ENCODE measurements around the gene DBX2.
"Not testable (repeated sequence)": the region's sequence is repeated elsewhere in the genome, so short reads cannot be mapped to it uniquely, and the experiment has no call there.

The DBX2 gene

GRCh38 chr12:45010059-45010458 is 40.8 kb downstream of the DBX2 start:
- DNase-seq (ENCODE audit: low read depth in 2 of 2) = no peak

GRCh38 chr12:45008211-45008610 is 42.7 kb downstream of the DBX2 start:
- DNase-seq (ENCODE audit: low read depth in 2 of 2) = no peak

- DNase-seq (ENCODE audit: low read depth in 2 of 2) = no peak
Observed at GRCh38 chr12:44999355-44999754, 51.5 kb downstream of the DBX2 start.

- no peak for DNase-seq (ENCODE audit: low read depth in 2 of 2)
Observed at GRCh38 chr12:44993161-44993560, 57.7 kb downstream of the DBX2 start.

GRCh38 chr12:44984863-44985262 is 66.0 kb downstream of the DBX2 start:
- DNase-seq (ENCODE audit: low read depth in 2 of 2) = not testable (repeated sequence)

- no peak for DNase-seq (ENCODE audit: low read depth in 2 of 2)
Observed at GRCh38 chr12:44979918-44980317, 71.0 kb downstream of the DBX2 start.

GRCh38 chr12:44976246-44976645 is 74.7 kb downstream of the DBX2 start:
- DNase-seq (ENCODE audit: low read depth in 2 of 2) = no peak

- DNase-seq (ENCODE audit: low read depth in 2 of 2) = no peak
Observed at GRCh38 chr12:44972746-44973421, 78.0 kb downstream of the DBX2 start.

- no peak for DNase-seq (ENCODE audit: low read depth in 2 of 2)
Observed at GRCh38 chr12:44968965-44969364, 81.9 kb downstream of the DBX2 start.

All from activated CD8-positive, alpha-beta memory T cell treated with anti-CD3 and anti-CD28 coated beads for 4 hours (primary cell).